HG03457 (cell line): ENCODE results near the gene HSD11B1L.
"Not testable (repeated sequence)": the region's sequence is repeated elsewhere in the genome, so short reads cannot be mapped to it uniquely, and the experiment has no call there.

Source experiments
- ATAC-seq: cut with Tn5 transposase; IDR thresholded peaks from one replicate; pipeline ENCODE4 v1.9.1; 2021; ENCODE audit warnings: moderate number of reproducible peaks; ENCODE audit not compliant: unreplicated experiment

The HSD11B1L gene

GRCh38 chr19:5686647-5687359 lies 6.0 kb downstream of the HSD11B1L start:
- ATAC-seq, result no peak

DNA sequence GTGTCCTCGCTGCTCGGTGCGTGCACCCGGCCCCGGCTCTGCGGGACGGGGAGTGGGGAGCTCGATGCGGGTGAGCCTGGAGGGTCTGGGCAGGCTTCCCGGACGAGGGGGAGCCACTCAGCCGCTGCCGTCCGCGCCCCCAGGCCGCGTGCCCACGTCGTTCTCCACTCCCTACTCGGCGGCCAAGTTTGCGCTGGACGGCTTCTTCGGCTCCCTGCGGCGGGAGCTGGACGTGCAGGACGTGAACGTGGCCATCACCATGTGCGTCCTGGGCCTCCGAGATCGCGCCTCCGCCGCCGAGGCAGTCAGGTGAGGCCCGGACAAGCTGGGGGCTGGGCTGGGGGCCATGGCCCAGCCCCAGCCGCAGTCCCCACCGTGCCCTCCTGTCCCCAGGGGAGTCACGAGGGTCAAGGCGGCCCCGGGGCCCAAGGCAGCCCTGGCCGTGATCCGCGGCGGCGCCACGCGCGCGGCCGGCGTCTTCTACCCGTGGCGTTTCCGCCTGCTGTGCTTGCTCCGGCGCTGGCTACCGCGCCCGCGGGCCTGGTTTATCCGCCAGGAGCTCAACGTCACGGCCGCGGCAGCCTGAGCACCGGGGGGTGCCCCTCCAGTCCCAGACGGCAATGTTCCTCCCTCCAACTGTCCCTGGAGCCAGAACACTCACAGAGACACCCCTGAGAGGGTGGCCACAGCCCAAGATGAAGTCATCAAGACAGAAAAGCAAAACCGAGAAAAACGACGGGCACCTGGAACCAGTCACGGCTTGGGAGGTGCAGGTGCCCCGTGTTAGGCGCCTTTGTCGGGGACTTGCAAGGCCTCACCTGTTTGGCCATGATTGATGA lies 6.8 kb downstream of the HSD11B1L start:
- ATAC-seq, result no peak

DNA sequence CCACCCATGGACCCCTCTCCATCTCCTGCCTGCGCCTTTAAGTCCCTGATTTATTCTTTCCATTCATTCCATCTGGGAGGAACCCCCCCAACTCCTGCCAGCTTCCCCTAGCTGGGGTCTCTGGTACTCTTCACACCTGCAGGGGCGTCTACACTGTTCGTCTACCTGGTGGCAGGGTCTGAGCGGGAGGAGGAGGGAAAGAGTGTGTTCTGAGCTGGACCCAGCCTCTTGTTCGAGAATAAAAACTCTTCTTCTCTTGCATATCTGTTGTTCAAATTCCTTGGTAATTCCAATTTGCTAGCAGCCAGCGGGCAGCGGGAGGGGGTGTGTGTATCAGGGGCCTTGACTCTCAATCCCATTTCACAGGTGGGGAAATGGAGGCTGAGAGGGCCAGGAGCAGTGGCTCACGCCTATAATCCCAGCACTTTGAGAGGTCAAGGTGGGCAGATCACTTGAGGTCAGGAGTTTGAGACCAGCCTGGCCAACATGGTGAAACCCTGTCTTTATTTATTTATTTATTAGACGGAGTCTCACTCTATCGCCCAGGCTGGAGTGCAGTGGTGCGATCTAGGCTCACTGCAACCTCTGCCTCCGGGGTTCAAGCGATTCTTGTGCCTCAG lies 7.5 kb downstream of the HSD11B1L start:
- ATAC-seq, result not testable (repeated sequence)

DNA sequence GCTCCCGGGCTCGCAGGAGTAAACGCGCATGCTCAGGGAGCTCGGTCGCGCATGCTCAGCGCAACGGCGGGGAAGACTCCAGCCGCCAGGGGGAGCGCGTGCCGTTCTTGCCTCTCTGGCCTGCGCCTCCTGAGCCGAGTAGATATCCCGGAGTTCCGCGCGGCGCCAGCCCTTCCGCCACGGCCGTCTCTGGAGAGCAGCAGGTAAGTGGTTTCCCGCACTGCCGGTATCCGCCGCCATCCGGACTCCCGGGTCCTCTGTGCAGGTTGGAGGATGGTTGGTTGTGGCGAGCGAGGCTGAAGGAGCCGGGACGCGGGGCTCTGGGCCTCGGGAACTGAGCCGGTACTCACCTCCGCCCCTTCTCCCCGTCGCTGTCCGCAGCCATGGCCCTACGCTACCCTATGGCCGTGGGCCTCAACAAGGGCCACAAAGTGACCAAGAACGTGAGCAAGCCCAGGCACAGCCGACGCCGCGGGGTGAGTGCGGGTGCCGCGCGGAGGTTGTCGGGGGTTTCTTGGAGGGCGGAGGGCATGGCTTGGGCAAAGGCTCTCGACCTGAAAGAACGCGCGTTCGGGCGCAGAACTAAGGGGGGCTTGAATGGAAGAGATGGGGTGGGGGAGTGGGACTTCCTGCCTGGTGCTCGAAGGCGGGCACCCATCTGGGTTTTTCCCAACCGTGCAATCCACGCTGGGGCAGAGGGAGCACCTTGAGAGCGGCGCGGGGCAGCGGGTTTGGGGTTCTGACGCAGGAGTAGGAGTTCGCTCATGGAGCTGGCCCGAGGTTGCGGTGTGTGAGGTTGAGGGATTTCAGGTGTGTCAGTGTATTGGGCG lies 9.5 kb downstream of the HSD11B1L start, which contains the start of gene RPL36:
Gene RPL36, plus strand, starts transcription at position 171 of the 830 bp plus-strand sequence. Its CDS starts 213 bp downstream, at position 384.
- peak; percentile 31 for ATAC-seq

DNA sequence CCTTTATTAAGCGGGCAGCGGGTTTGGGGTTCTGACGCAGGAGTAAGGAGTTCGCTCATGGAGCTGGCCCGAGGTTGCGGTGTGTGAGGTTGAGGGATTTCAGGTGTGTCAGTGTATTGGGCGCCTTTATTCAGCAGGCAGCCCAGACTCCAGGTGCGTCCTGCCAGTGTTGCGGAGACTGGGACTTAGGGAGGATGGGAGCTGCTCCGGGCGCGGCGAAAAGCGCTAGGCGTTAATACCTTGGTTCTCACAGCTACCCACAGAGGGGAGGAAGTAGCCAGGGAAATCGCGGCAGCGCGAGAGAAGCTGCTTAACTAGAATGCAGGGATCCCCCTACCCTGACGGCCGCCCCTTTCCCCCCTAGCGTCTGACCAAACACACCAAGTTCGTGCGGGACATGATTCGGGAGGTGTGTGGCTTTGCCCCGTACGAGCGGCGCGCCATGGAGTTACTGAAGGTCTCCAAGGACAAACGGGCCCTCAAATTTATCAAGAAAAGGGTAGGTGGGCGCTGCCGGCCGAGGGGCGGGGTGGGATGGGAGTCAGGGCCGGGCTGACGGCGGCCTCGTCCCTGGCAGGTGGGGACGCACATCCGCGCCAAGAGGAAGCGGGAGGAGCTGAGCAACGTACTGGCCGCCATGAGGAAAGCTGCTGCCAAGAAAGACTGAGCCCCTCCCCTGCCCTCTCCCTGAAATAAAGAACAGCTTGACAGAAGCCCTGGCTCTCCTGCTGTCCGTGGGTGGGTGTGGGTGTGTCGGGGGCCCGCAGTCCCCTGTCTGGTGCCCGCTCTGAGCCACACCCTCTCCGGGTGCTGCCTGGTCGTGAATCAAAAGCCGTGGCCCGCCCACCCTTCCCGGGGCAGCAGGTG lies 10.4 kb downstream of the HSD11B1L start:
- no peak for ATAC-seq

GRCh38 chr19:5691822-5692722 lies 11.2 kb downstream of the HSD11B1L start:
- no peak for ATAC-seq

- ATAC-seq, result no peak
Measured at GRCh38 chr19:5692723-5693194, 11.9 kb downstream of the HSD11B1L start.

- ATAC-seq, result no peak
Measured at GRCh38 chr19:5693195-5694166, 12.7 kb downstream of the HSD11B1L start.

GRCh38 chr19:5694167-5694955 lies 13.5 kb downstream of the HSD11B1L start:
- no peak for ATAC-seq

DNA sequence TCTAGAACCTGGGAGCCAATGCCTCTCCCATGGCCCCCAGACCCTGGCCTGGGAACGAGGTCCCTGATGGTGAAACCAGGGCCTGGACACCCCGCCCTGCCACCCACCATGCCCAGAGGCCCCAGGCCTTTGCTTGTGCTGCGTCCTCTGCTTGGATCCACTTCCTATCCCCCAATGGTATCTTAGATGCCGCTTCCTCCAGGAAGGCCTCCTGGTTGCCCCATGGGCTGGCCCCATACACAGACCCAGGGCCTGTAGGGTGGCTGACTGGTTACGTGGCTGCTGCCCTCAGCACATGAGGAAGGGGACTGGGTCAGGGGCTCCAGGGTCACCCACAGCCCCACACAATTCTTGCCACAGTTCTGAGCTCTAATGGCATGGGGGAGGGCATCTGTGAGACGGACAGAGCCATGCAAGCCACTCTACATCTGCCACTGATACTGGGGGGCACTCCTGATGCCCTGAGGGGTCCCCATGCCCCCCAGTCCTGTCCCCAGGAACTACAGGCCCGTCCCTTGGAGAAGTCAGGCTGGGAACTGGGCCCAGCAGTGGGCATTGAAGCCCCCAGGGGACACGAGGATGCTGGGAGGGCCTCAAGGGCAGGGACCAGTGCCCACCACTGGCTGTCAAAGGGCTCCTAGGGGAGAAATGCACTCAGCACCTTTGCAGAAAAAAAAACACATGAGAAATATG lies 14.3 kb downstream of the HSD11B1L start:
- ATAC-seq, result no peak

DNA sequence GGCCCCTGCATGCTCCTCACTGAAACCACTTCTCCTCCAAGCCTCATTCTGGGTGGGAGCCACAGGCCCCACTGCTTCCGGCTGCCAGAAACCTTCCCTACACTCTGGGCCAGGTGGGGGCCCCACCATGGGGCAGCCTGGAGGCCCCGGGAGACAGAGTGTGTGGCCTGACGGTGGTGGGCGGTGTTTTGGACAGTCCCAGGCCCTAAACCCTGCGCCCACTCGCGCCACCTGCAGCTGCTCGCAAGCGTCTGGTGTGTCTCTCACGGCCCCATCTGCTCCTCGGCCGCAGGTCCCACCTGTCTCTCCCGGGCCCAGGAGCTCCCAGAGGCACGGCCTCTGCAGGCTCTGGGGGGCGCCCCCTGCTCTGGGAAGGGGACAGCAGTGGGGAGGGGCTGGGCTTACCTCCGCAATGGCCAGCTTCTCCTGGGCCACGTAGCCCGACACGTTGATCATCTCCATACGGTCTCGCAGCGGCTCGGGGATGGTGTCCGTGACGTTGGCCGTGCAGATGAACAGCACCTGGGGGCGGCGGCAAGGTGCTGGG lies 14.9 kb downstream of the HSD11B1L start:
- no peak for ATAC-seq

- ATAC-seq, result no peak
Measured at GRCh38 chr19:5696196-5697021, 15.6 kb downstream of the HSD11B1L start.

DNA sequence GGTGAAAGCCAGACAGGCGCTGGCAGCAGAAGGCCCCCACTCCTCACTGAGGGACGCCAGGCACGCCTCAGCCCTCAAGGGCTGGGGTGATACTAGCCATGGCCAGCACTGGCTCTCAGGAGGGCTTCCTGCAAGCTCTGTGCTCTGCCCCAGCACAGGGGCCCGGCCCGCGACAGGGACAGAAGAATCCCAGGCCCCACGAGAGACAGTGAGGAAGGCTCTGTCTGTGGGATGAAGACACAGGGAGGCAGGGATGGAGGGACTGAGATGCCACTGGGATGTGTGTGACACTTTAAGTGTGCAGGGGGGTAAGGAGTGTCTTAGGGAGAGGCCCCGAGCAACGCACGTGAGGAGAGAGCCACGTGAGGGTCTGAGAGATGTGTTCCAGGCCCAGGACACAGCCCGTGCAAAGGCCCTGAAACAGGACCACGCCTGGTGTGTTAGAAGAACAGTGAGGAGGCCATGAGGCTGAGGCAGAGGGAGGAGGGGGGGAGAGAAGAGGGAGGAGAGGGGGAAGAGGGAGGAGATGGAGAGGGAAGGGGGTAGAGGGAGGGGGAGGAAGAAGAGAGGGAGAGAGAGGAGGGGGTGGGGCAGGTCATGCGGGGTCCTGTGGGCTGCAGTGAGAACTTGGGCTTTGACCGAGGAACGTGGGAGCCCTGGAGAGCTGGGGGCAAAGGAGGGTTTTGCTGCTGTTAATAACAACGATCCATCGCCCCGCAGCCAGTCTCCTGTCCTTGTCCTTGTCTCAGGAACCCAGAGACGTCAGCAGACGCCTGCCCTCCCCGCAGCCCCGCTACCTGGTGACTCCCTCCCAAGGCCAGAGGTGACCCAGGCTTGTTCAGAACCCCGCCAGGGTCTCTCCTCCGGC lies 16.4 kb downstream of the HSD11B1L start:
- no peak for ATAC-seq
